Measurements from ENCODE around the gene C2orf78.
A peak's percentile ranks its signal among the peaks of the same experiment; 100 is the strongest.

Gene C2orf78

DNA sequence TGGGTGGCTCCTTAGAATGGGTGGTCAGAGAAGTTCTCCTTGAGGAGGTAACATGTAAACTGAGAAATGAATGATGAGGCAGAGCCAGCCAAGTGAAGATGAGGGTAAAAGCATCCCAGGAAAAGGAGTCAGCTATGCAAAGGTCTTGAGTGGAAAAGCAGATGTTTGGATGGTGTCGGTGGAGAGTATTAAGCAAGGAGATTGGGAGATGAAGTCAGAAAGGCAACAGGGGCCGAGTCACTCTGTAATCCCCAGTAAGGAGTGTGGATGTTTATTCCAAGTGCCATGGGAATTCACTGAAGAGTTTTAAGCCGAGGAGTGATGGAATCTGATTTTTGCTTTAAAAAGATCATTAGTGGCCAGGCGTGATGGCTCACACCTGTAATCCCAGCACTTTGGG lies 41.4 kb downstream of the C2orf78 start:
- no peak overlapping the region for H3K4me3 ChIP-seq (ENCODE audit: low read depth, low read length)

GRCh38 chr2:73827018-73827417 lies 43.0 kb downstream of the C2orf78 start:
- Histone ChIP-seq H3K27ac (ENCODE audit: low read depth, low read length) (no peak overlapping the region), H3K9me3 (ENCODE audit: control insufficient read depth, insufficient read depth, low read depth, low read length) (no peaks in the 10 kb centered on the region), H3K4me3 (ENCODE audit: low read depth, low read length) (no peak overlapping the region), H3K4me1 (ENCODE audit: control insufficient read depth, insufficient read depth, low read length) (peaks cover 10% of the 10 kb centered on the region; the same call in 1 of the 2 replicates), H3K36me3 (ENCODE audit: control insufficient read depth, insufficient read depth, low read length) (peaks cover 12% of the 10 kb centered on the region), H3K9ac (ENCODE audit: low read length) (no peak overlapping the region), H3K27me3 (ENCODE audit: control insufficient read depth, insufficient read depth, low read length) (no peaks in the 10 kb centered on the region)

More for the DNA sequence above, 41.4 kb downstream of the C2orf78 start:
- Histone ChIP-seq H3K27ac (ENCODE audit: low read depth, low read length) (no peak overlapping the region), H3K27me3 (ENCODE audit: control insufficient read depth, insufficient read depth, low read length) (no peaks in the 10 kb centered on the region; the same call in 1 of the 2 replicates), H3K36me3 (ENCODE audit: control insufficient read depth, insufficient read depth, low read length) (no peaks in the 10 kb centered on the region), H3K4me1 (ENCODE audit: control insufficient read depth, insufficient read depth, low read length) (peaks cover 9% of the 10 kb centered on the region; the same call in 1 of the 2 replicates), H3K9me3 (ENCODE audit: control insufficient read depth, insufficient read depth, low read depth, low read length) (no peaks in the 10 kb centered on the region), H3K9ac (ENCODE audit: low read length) (no peak overlapping the region)

DNA sequence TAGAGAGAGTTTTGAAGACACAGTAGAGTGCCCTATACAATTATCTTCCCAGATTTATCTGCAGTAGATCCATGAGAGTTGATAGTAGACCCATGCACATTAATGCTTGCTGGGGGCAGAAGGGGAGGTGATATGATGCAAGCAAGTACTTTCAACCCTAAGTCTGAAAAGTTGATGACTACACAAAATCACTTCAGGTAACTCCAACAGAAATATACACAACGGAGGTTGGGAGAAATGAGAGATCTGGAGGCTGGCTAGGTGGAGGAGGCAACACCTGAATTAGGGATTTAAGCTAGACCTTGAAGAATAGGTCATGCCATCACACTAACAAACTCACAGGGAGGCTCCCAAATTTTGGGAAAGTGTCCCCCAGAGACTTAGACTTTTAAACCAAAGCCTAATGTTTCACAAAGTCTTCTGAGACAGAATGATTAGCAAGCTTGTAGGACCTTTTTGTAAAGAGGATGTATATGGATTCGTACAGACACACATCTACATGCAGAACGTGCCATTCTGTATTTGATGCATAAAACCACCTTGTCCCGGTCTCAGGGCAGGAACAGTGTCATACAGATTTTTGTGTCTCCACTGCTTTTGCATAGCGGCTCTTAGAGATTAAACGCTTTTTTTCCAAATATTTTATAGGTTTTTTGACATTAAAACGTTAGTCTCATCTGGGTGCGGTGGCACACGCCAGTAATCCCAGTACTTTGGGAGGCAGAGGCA lies 43.8 kb downstream of the C2orf78 start:
- no peaks in the 10 kb centered on the region for H3K27me3 ChIP-seq (ENCODE audit: control insufficient read depth, insufficient read depth, low read length)
- peaks cover 12% of the 10 kb centered on the region; the same call in 1 of the 2 replicates for H3K4me1 ChIP-seq (ENCODE audit: control insufficient read depth, insufficient read depth, low read length)
- peak overlapping the region; percentile 91 for H3K4me3 ChIP-seq (ENCODE audit: low read depth, low read length)
- H3K27ac ChIP-seq (ENCODE audit: low read depth, low read length): no peak overlapping the region
- H3K36me3 ChIP-seq (ENCODE audit: control insufficient read depth, insufficient read depth, low read length): peaks cover 17% of the 10 kb centered on the region
- H3K9ac ChIP-seq (ENCODE audit: low read length): no peak overlapping the region
- H3K9me3 ChIP-seq (ENCODE audit: control insufficient read depth, insufficient read depth, low read depth, low read length): no peaks in the 10 kb centered on the region

GRCh38 chr2:73828389-73828817 lies 44.4 kb downstream of the C2orf78 start:
- H3K9ac ChIP-seq (ENCODE audit: low read length): peak overlapping the region; percentile 39
- peak overlapping the region; percentile 91 for H3K4me3 ChIP-seq (ENCODE audit: low read depth, low read length)
- H3K27ac ChIP-seq (ENCODE audit: low read depth, low read length): no peak overlapping the region
- H3K4me1 ChIP-seq (ENCODE audit: control insufficient read depth, insufficient read depth, low read length): peaks cover 13% of the 10 kb centered on the region; the same call in 1 of the 2 replicates
- no peaks in the 10 kb centered on the region for H3K27me3 ChIP-seq (ENCODE audit: control insufficient read depth, insufficient read depth, low read length)
- H3K9me3 ChIP-seq (ENCODE audit: control insufficient read depth, insufficient read depth, low read depth, low read length): no peaks in the 10 kb centered on the region
- peaks cover 23% of the 10 kb centered on the region for H3K36me3 ChIP-seq (ENCODE audit: control insufficient read depth, insufficient read depth, low read length)

GRCh38 chr2:73828818-73829570 lies 45.0 kb downstream of the C2orf78 start, which contains the start of gene STAMBP:
Gene STAMBP, plus strand, starts transcription at chr2:73828961. Its CDS starts 1,896 bp downstream, at chr2:73830857.
- Histone ChIP-seq H3K27me3 (ENCODE audit: control insufficient read depth, insufficient read depth, low read length) (no peaks in the 10 kb centered on the region), H3K9me3 (ENCODE audit: control insufficient read depth, insufficient read depth, low read depth, low read length) (no peaks in the 10 kb centered on the region), H3K4me3 (ENCODE audit: low read depth, low read length) (peak within 1 kb of the TSS; percentile 91), H3K27ac (ENCODE audit: low read depth, low read length) (peak within 1 kb of the TSS; percentile 81; the same call in 1 of the 2 replicates), H3K36me3 (ENCODE audit: control insufficient read depth, insufficient read depth, low read length) (peaks cover 27% of the 10 kb centered on the region), H3K9ac (ENCODE audit: low read length) (peak within 1 kb of the TSS; percentile 96), H3K4me1 (ENCODE audit: control insufficient read depth, insufficient read depth, low read length) (peaks cover 13% of the 10 kb centered on the region; the same call in 1 of the 2 replicates)

DNA sequence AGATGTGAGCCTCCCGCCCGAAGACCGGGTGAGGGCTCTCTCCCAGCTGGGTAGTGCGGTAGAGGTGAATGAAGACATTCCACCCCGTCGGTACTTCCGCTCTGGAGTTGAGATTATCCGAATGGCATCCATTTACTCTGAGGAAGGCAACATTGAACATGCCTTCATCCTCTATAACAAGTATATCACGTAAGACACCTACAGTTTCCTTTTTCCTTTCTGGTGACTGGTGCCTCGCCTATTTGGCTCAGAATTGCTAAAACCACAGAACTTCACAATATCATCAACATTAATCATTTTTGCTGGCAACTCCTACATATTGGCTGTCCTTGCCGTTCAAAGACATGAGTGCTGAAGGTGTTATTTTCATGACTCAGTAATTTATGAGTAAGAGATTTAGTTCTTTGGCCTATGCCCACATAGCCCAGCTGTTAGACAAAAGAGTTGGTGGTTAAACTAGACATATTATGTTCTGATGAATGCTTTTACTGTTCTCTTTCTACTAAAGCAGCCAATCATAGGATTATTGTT lies 47.0 kb downstream of the C2orf78 start:
- peaks cover 37% of the 10 kb centered on the region for H3K36me3 ChIP-seq (ENCODE audit: control insufficient read depth, insufficient read depth, low read length)
- H3K27me3 ChIP-seq (ENCODE audit: control insufficient read depth, insufficient read depth, low read length): no peaks in the 10 kb centered on the region
- no peak overlapping the region for H3K4me3 ChIP-seq (ENCODE audit: low read depth, low read length)
- H3K4me1 ChIP-seq (ENCODE audit: control insufficient read depth, insufficient read depth, low read length): peaks cover 13% of the 10 kb centered on the region; the same call in 1 of the 2 replicates
- no peak overlapping the region for H3K9ac ChIP-seq (ENCODE audit: low read length)
- no peak overlapping the region for H3K27ac ChIP-seq (ENCODE audit: low read depth, low read length)
- H3K9me3 ChIP-seq (ENCODE audit: control insufficient read depth, insufficient read depth, low read depth, low read length): no peaks in the 10 kb centered on the region

DNA sequence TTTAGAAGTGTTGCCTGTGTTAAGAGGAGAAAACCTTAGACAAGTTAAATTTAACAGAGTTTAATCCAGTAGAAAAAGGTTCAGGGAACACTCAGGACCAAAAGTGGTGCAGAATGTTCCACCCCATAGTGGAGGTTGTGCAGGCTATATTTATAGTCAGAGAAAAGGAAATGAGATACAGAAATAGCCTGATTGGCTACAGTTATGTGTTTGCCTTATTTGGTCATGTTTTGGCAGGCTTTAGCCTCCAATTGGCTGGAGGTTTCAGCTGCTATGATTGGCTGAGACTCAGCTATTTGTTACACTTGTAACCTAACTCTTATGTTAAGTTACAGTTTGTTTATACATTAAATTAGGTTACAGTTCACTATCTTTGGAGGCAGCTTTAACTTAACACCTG lies 48.9 kb downstream of the C2orf78 start:
- Histone ChIP-seq H3K27ac (ENCODE audit: low read depth, low read length) (peak overlapping the region; percentile 78; the same call in 1 of the 2 replicates), H3K27me3 (ENCODE audit: control insufficient read depth, insufficient read depth, low read length) (no peaks in the 10 kb centered on the region), H3K9ac (ENCODE audit: low read length) (peak overlapping the region; percentile 17), H3K9me3 (ENCODE audit: control insufficient read depth, insufficient read depth, low read depth, low read length) (no peaks in the 10 kb centered on the region), H3K4me1 (ENCODE audit: control insufficient read depth, insufficient read depth, low read length) (peaks cover 13% of the 10 kb centered on the region; the same call in 1 of the 2 replicates), H3K4me3 (ENCODE audit: low read depth, low read length) (no peak overlapping the region), H3K36me3 (ENCODE audit: control insufficient read depth, insufficient read depth, low read length) (peaks cover 49% of the 10 kb centered on the region)

GRCh38 chr2:73836141-73836943 lies 52.4 kb downstream of the C2orf78 start:
- H3K4me1 ChIP-seq (ENCODE audit: control insufficient read depth, insufficient read depth, low read length): 0 out of 2 replicates have a peak, but pooled peaks cover 4% of the 10 kb centered on the region
- H3K36me3 ChIP-seq (ENCODE audit: control insufficient read depth, insufficient read depth, low read length): peaks cover 50% of the 10 kb centered on the region
- H3K27ac ChIP-seq (ENCODE audit: low read depth, low read length): no peak overlapping the region; the same call in 1 of the 2 replicates
- H3K9ac ChIP-seq (ENCODE audit: low read length): no peak overlapping the region
- H3K27me3 ChIP-seq (ENCODE audit: control insufficient read depth, insufficient read depth, low read length): no peaks in the 10 kb centered on the region
- H3K4me3 ChIP-seq (ENCODE audit: low read depth, low read length): no peak overlapping the region
- no peaks in the 10 kb centered on the region for H3K9me3 ChIP-seq (ENCODE audit: control insufficient read depth, insufficient read depth, low read depth, low read length)

DNA sequence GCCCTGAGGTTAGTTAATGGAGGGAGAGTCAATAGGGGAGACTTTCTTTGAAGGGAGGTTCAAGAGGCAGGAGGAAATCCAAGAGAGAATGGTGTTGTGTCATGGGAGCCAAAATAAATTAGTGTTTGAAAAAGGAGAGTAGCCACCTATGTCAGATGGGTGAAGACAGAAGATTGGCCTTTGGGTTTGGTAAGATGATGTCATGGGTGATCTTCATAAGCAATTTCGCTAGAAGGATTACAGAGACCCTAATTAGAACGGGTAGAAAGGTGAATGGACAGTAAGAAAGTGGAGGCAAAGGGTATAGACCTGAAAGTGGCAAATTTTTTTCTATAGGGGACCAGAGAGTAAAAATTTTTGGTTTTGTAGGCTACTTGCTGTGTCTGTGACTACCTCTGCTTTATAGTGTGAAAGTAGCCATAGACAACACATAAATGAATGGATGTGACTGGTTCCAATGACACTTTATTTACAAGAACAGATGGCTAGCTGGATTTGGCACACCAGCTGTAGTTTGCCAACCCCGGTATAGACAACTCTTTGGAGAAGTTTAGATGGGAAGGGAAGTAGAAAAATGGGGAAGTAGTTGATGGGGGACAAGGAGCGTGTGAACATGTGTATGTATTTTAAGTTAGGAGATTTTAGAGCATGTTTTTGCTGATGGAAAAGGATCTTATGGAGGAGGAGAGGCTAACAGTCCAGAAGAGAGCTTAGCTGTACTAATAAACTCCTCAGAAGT lies 54.0 kb downstream of the C2orf78 start:
- Histone ChIP-seq H3K4me1 (ENCODE audit: control insufficient read depth, insufficient read depth, low read length) (no peaks in the 10 kb centered on the region), H3K4me3 (ENCODE audit: low read depth, low read length) (no peak overlapping the region), H3K9ac (ENCODE audit: low read length) (no peak overlapping the region), H3K27me3 (ENCODE audit: control insufficient read depth, insufficient read depth, low read length) (no peaks in the 10 kb centered on the region), H3K36me3 (ENCODE audit: control insufficient read depth, insufficient read depth, low read length) (peaks cover 51% of the 10 kb centered on the region), H3K9me3 (ENCODE audit: control insufficient read depth, insufficient read depth, low read depth, low read length) (no peaks in the 10 kb centered on the region), H3K27ac (ENCODE audit: low read depth, low read length) (no peak overlapping the region)
